ENCODE results near the gene OOEP.

OOEP gene

GRCh38 chr6:73362869-73363536 is 6.7 kb downstream of the OOEP start:
- POLR2A ChIA-PET, result no interaction called here
- TF ChIP-seq CTCF (IDR thresholded peaks at IDR 0.05; ENCODE audit: insufficient read depth, low read length, missing control alignments), result no peak
- no peak for DNase-seq (ENCODE audit: low read depth, low spot score)
- no peak overlapping the region for H3K4me3 ChIP-seq (ENCODE audit: low read depth, low read length)
- CTCF ChIA-PET, result interaction anchor here (1.0 kb wide), 1 partner anchor 25 kb away, joined by 3 read pairs; no protein-coding TSS in a partner anchor

DNA sequence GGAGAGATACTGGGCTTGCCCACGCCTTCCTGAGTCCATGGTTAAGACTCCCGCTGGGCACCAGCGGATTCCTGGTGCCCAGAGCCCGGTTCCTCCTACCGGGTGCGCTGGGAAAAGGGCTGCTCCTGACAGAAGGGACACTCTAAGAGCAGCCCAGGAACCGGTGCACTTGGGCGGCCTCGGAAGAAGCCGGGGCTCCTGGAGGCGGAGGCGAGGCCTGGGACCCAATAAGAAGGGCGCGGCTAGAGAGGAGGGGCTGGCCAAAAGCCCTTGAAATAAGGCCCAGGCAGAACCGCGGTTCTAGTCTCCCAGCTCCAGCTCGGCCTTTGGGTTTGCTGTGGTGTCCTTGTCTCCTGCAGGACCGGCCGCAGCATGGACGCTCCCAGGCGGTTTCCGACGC is 7.3 kb downstream of the OOEP start, which contains the start of gene KHDC3L:
Gene KHDC3L, plus strand, starts transcription at position 301 of the 400 bp plus-strand sequence. Its CDS starts 72 bp downstream, at position 373.
- DNase-seq (ENCODE audit: low read depth, low spot score), result no peak
- no peak within 1 kb of the TSS for H3K4me3 ChIP-seq (ENCODE audit: low read depth, low read length)
- no peak for TF ChIP-seq CTCF (IDR thresholded peaks at IDR 0.05; ENCODE audit: insufficient read depth, low read length, missing control alignments)
- ChIA-PET CTCF (no interaction called here), POLR2A (no interaction called here)

DNA sequence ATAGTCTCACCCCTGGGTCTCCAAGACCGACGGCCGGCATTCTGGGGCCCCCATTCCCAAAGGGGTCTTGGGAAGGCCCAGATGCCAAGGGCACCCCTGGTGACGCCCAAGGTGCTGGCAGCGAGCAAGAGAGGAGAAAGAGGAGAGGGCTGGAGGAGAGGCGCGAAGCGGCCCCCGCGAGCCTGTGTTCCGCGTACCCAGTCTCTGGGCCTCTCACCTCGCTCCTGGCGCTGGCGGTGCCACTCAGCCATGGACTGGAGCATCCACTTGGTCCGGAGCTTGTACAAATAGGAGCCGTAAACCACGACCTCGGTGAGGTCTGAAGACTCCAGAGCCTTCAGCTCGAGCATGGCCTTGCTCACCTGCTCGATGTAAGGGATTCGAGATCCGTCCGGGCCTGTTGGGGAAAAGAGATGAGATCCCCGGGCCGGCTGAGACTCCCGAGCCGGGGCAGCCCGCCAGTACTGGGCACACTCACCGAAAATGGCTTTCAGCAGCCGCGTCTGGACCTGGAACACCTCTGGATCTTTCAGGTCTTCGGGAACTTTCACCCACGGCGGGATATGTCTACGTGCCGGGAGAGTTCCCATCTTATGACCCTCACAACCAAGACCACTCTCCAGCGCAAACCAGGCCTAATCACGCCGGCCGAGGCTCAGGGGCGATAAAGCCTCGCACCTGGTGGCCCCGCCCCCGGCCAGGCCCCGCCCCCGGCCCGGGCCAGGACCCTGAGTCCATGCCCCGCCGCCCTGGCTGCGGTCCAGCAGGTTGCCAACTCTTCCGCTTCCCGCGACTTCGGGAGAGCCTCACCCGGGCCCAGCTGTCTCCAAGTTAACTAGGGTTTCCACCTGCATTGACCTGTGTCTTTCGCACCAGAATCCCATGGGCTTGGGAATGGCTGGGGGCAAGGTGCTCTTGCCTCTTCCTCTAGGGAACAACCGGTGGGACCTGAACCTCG is 15.8 kb downstream of the OOEP start, which contains the start of gene DPPA5:
Gene DPPA5, minus strand, starts transcription at position 641 of the 958 bp plus-strand sequence. Its CDS starts 51 bp downstream, at position 590.
- DNase-seq (ENCODE audit: low read depth, low spot score), result no peak
- ChIA-PET CTCF (interaction anchor here (0.9 to 1.3 kb wide), 2 partner anchors 36 to 68 kb away, joined by 3 read pairs; no protein-coding TSS in a partner anchor), POLR2A (no interaction called here)
- no peak within 1 kb of the TSS for H3K4me3 ChIP-seq (ENCODE audit: low read depth, low read length)
- TF ChIP-seq CTCF (IDR thresholded peaks at IDR 0.05; ENCODE audit: insufficient read depth, low read length, missing control alignments), result no peak

DNA sequence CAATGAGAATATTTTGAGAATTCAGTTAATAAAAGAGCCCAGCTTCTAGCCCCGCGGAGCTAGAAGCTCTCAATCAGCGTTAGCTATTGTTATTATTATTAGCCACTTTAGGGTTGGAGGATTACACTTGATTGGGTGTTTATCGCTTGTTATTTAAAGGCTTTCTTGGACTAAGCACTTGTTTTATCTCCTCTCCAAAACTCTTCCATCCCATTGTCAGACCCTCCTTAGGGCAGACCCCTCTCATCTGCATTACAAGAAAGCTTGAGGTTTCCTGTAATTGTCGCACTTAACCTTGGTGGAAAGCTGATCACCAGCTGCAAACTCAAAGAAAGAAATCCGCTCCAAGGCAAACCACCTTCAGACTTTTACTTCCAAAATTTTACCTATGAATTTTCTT is 20.4 kb downstream of the OOEP start:
- DNase-seq (ENCODE audit: low read depth, low spot score), result no peak
- TF ChIP-seq CTCF (IDR thresholded peaks at IDR 0.05; ENCODE audit: insufficient read depth, low read length, missing control alignments), result no peak
- no peak overlapping the region for H3K4me3 ChIP-seq (ENCODE audit: low read depth, low read length)
- ChIA-PET POLR2A (no interaction called here), CTCF (interaction anchor here (1.3 to 1.7 kb wide), 3 partner anchors 21 to 39 kb away, joined by 4 to 5 read pairs (median 4); no protein-coding TSS in a partner anchor)

DNA sequence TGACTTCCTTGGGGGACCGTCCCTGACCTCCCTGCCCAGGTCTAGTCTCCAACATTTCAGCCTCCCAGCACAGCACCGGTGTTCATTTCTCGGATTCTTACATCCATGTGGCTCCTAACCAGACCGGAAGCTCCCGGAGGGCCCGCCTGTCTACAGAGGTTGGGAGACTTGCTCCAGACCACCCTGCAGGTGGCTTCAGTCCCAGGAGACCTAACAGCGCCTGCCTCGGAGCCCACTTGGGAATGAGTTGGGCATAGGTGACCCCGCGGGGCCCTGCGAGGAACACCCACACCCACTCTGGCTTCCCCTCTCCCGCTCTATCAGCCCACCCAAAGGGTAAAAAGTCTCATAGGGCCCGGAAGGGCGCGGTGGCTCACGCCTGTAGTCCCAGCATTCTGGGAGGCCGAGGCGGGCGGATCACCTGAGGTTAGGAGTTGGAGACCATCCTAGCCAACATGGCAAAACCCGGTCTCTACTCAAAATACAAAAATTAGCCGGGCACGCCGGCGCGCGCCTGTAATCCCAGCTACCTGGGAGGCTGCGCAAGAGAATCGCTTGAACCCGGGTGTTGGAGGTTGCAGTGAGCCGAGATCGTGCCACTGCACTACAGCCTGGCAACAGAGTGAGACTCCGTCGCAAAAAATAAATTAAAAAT is 21.0 kb downstream of the OOEP start:
- no peak for TF ChIP-seq CTCF (IDR thresholded peaks at IDR 0.05; ENCODE audit: insufficient read depth, low read length, missing control alignments)
- no peak for DNase-seq (ENCODE audit: low read depth, low spot score)
- CTCF ChIA-PET, result interaction anchor here (1.7 kb wide), 2 partner anchors 20 to 23 kb away, joined by 4 to 5 read pairs; no protein-coding TSS in a partner anchor
- POLR2A ChIA-PET, result no interaction called here
- H3K4me3 ChIP-seq (ENCODE audit: low read depth, low read length), result no peak overlapping the region

All from AG04449 (cell line).